ENCODE measurements around the gene SPATA1.

SPATA1 gene

GRCh38 chr1:84539972-84540371 lies 33.8 kb downstream of the SPATA1 start:
- no peak for DNase-seq (ENCODE audit: low read depth)
- no peak for TF ChIP-seq CTCF (IDR thresholded peaks at IDR 0.05; ENCODE audit: control insufficient read depth, insufficient read depth, low read depth, low read length, missing control alignments)
- no peak overlapping the region for H3K4me3 ChIP-seq (ENCODE audit: control insufficient read depth, low read depth, low read length)

DNA sequence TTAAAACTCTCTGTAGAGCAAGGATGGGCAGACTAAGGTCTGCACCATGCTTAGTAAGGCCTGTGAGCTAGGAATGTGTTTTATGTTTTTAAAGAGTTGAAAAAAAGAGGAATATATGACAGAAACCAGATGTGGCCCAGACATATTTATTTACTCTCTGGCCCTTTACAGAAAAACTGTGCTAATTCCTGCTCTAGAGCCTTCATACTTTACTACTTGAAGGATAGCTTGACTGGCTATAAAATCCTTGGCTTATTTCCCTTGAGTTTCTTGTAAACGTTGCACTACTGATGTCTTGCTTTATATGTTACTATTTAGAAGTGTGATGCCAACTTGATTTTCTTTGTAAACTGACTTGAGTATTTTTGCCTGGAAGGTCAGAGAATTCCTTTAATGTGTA lies 34.6 kb downstream of the SPATA1 start:
- TF ChIP-seq CTCF (IDR thresholded peaks at IDR 0.05; ENCODE audit: control insufficient read depth, insufficient read depth, low read depth, low read length, missing control alignments) = no peak
- DNase-seq (ENCODE audit: low read depth) = peak; percentile 53
- no peak overlapping the region for H3K4me3 ChIP-seq (ENCODE audit: control insufficient read depth, low read depth, low read length)

- H3K4me3 ChIP-seq (ENCODE audit: control insufficient read depth, low read depth, low read length) = no peak overlapping the region
- no peak for DNase-seq (ENCODE audit: low read depth)
- TF ChIP-seq CTCF (IDR thresholded peaks at IDR 0.05; ENCODE audit: control insufficient read depth, insufficient read depth, low read depth, low read length, missing control alignments) = no peak
Measured at GRCh38 chr1:84541679-84542078, 35.5 kb downstream of the SPATA1 start.

DNA sequence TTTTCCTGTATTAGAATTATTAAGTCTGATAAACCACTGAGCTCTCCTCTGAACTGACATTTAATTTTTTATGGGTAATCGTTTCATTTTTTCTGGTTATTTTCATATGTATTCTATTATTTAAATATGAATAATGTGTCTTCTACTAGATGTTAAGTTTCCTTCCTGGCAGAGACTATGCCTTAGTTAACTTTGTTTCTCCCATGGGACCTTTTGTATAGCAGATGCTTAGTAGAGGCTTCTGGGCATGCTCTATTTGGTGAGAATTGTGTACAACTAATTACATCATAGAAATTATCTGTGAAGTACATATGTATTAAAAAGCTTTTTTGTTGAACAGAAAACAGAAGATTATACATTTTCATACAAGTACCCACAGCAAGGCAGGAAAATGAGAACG lies 44.6 kb downstream of the SPATA1 start:
- DNase-seq (ENCODE audit: low read depth) = no peak
- H3K4me3 ChIP-seq (ENCODE audit: control insufficient read depth, low read depth, low read length) = no peak overlapping the region
- TF ChIP-seq CTCF (IDR thresholded peaks at IDR 0.05; ENCODE audit: control insufficient read depth, insufficient read depth, low read depth, low read length, missing control alignments) = no peak

DNA sequence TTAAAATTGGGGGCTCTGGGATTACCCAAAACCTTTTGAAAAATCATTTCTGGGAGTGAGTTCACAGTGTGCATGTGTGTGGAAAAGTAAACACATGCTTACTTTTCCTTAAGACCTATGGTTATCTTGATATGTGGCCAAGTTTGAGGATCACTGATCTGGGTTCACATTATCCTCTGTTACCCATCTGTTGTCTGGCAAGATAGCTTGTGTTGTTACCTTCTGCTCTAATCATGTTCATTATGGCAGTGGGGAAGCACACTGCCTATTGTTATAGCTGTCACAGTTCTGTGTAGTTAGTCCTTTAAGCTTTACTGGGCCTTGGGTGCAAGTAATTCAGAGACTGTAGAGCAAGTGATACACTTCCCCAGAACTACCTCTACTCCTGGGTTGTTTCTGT lies 63.0 kb downstream of the SPATA1 start:
- no peak overlapping the region for H3K4me3 ChIP-seq (ENCODE audit: control insufficient read depth, low read depth, low read length)
- no peak for TF ChIP-seq CTCF (IDR thresholded peaks at IDR 0.05; ENCODE audit: control insufficient read depth, insufficient read depth, low read depth, low read length, missing control alignments)
- no peak for DNase-seq (ENCODE audit: low read depth)

- DNase-seq (ENCODE audit: low read depth) = peak; percentile 16
- no peak overlapping the region for H3K4me3 ChIP-seq (ENCODE audit: control insufficient read depth, low read depth, low read length)
- TF ChIP-seq CTCF (IDR thresholded peaks at IDR 0.05; ENCODE audit: control insufficient read depth, insufficient read depth, low read depth, low read length, missing control alignments) = no peak
Measured at GRCh38 chr1:84570436-84571149, 64.4 kb downstream of the SPATA1 start.

Measured in AG09309 (cell line).